ENCODE data around the gene SLC25A6. TPM values are rescaled to one million over a fixed set of nuclear protein-coding genes. Genes with fewer than 3 reads are reported as not detected.
"Not testable (repeated sequence)": the region's sequence is repeated elsewhere in the genome, so short reads cannot be mapped to it uniquely, and the experiment has no call there.

The SLC25A6 gene
- total RNA-seq, 2 donors from 2014 or later, result 419 to 474 TPM

GRCh38 chrX:1351981-1352714, 39.8 kb downstream of the SLC25A6 start:
- Histone ChIP-seq H3K27me3 (no peaks in the 10 kb centered on the region), H3K4me3 (no peak overlapping the region), H3K9ac (ENCODE audit: low read depth in 2 of 2, low read length in 2 of 2) (no peak overlapping the region), H3K36me3 (no peaks in the 10 kb centered on the region), H3K9me3 (no peaks in the 10 kb centered on the region), H3K27ac (no peak overlapping the region), H3K4me1 (no peaks in the 10 kb centered on the region)
- no peak for TF ChIP-seq CTCF (IDR thresholded peaks at IDR 0.05)
- intact Hi-C loops (cut with DNase I), result no loop called here
- DNase-seq, result no peak

GRCh38 chrX:1349606-1350005, 42.3 kb downstream of the SLC25A6 start:
- H3K27me3 ChIP-seq; H3K9me3 ChIP-seq; H3K4me1 ChIP-seq; intact Hi-C loops (cut with DNase I); H3K27ac ChIP-seq; H3K4me3 ChIP-seq; DNase-seq; H3K9ac ChIP-seq (ENCODE audit: low read depth in 2 of 2, low read length in 2 of 2); H3K36me3 ChIP-seq: not testable (repeated sequence)

GRCh38 chrX:1341545-1342184, 50.2 kb downstream of the SLC25A6 start:
- H3K9ac ChIP-seq (ENCODE audit: low read depth in 2 of 2, low read length in 2 of 2), result no peak overlapping the region
- H3K27me3 ChIP-seq, result no peaks in the 10 kb centered on the region
- TF ChIP-seq CTCF (IDR thresholded peaks at IDR 0.05), result no peak
- intact Hi-C loops (cut with DNase I), result no loop called here
- H3K27ac ChIP-seq, result no peak overlapping the region
- no peak overlapping the region for H3K4me3 ChIP-seq
- no peak for DNase-seq
- H3K36me3 ChIP-seq, result no peaks in the 10 kb centered on the region
- no peaks in the 10 kb centered on the region for H3K4me1 ChIP-seq
- H3K9me3 ChIP-seq, result no peaks in the 10 kb centered on the region

GRCh38 chrX:1336948-1337779, 54.7 kb downstream of the SLC25A6 start:
- intact Hi-C loops (cut with DNase I), result no loop called here
- Histone ChIP-seq H3K9me3 (no peaks in the 10 kb centered on the region), H3K36me3 (no peaks in the 10 kb centered on the region), H3K4me3 (peak overlapping the region; percentile 37), H3K4me1 (no peaks in the 10 kb centered on the region), H3K27me3 (no peaks in the 10 kb centered on the region), H3K27ac (peak overlapping the region; percentile 54), H3K9ac (ENCODE audit: low read depth in 2 of 2, low read length in 2 of 2) (peak overlapping the region; percentile 26 to 73)
- no peak for TF ChIP-seq CTCF (IDR thresholded peaks at IDR 0.05)
- no peak for DNase-seq

- intact Hi-C loops (cut with DNase I), result no loop called here
- Histone ChIP-seq H3K4me1 (no peaks in the 10 kb centered on the region), H3K4me3 (peak within 1 kb of the TSS; percentile 37), H3K9ac (ENCODE audit: low read depth in 2 of 2, low read length in 2 of 2) (peak within 1 kb of the TSS; percentile 26 to 73), H3K27ac (peak within 1 kb of the TSS; percentile 54), H3K9me3 (no peaks in the 10 kb centered on the region), H3K36me3 (no peaks in the 10 kb centered on the region), H3K27me3 (no peaks in the 10 kb centered on the region)
- peak; percentile 40 for DNase-seq
- TF ChIP-seq CTCF (IDR thresholded peaks at IDR 0.05), result no peak
Observed at GRCh38 chrX:1336331-1336943, 55.5 kb downstream of the SLC25A6 start, which contains the start of gene IL3RA. TSS of gene IL3RA (plus strand) at chrX:1336785. CDS start at chrX:1341766, 4,981 bp downstream.

Other genes with a start within 250 kb of the SLC25A6 start
- gene CRLF2, start 179.5 kb downstream of the SLC25A6 start, total RNA-seq, result under 1 TPM in 1 of 2 donors, not detected in 1; 0.32 TPM
- gene CSF2RA, start 123.3 kb downstream of the SLC25A6 start, total RNA-seq, result 1 to 10 TPM; 1.5 to 4.4 TPM
- gene IL3RA, start 55.3 kb downstream of the SLC25A6 start, total RNA-seq, result 1 to 10 TPM; 2.1 to 6.7 TPM
- 10 to 100 TPM; 17.4 to 21.6 TPM for gene ASMTL, start 60.8 kb upstream of the SLC25A6 start, total RNA-seq
- 1 to 10 TPM; 1.3 TPM for gene P2RY8, start 145.1 kb upstream of the SLC25A6 start, total RNA-seq
- 10 to 100 TPM; 42.4 to 44.6 TPM for gene AKAP17A, start 199.5 kb upstream of the SLC25A6 start, total RNA-seq
- gene ASMT, start 222.9 kb upstream of the SLC25A6 start, total RNA-seq, result under 1 TPM in 1 of 2 donors, not detected in 1; 0.27 TPM